Measurements from ENCODE around the gene STK32A.

- TF ChIP-seq CTCF (IDR thresholded peaks at IDR 0.05; ENCODE audit: low read depth, low read length, poor library complexity, severe bottlenecking) (no peak), EZH2phosphoT487 (IDR thresholded peaks at IDR 0.05; ENCODE audit: borderline replicate concordance, low read length) (no peak)
These were observed 140.3 kb downstream of the STK32A start for GRCh38 chr5:147375151-147375550.

Measured in DOHH2 (cell line).